ENCODE results near the gene ELL2. TPM values are rescaled to one million over a fixed set of nuclear protein-coding genes. Genes with fewer than 3 reads are reported as not detected.

ELL2 gene
- total RNA-seq, 1 donor from 2014 or later: 57.5 TPM

- no peak overlapping the region for H3K27ac ChIP-seq
- H3K4me3 ChIP-seq: no peak overlapping the region
- no peak for ATAC-seq
- intact Hi-C loops (cut with DNase I): loop anchor here (5.0 to 10.0 kb wide), 2 partner anchors 66 to 204 kb away; partner anchors contain the start of gene RFESD
- TF ChIP-seq CTCF (IDR thresholded peaks at IDR 0.05): no peak
- DNase-seq: no peak
- H3K9me3 ChIP-seq: no peaks in the 10 kb centered on the region
- no peaks in the 10 kb centered on the region for H3K27me3 ChIP-seq (ENCODE audit: low read depth)
- H3K4me1 ChIP-seq: peaks cover 22% of the 10 kb centered on the region
- no peaks in the 10 kb centered on the region for H3K36me3 ChIP-seq
These were observed 113.0 kb downstream of the ELL2 start for GRCh38 chr5:95848701-95849100.

DNA sequence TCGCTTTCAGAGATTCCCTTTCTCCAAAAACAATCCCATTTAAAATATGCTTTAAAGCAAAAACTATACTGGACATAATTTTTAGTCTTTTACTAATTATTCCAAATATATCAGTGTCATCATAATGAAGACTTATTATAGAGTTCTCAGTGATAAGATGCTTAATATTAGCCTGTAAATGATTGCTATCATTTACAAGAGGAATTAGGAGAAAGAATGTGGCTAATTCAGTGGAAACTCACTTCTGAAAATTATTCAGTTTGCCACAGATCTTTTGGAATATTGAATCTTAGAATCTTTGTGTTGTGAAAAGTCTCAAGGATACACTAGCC lies 114.4 kb downstream of the ELL2 start:
- TF ChIP-seq CTCF (IDR thresholded peaks at IDR 0.05): peak; percentile 4
- no peak for ATAC-seq

DNA sequence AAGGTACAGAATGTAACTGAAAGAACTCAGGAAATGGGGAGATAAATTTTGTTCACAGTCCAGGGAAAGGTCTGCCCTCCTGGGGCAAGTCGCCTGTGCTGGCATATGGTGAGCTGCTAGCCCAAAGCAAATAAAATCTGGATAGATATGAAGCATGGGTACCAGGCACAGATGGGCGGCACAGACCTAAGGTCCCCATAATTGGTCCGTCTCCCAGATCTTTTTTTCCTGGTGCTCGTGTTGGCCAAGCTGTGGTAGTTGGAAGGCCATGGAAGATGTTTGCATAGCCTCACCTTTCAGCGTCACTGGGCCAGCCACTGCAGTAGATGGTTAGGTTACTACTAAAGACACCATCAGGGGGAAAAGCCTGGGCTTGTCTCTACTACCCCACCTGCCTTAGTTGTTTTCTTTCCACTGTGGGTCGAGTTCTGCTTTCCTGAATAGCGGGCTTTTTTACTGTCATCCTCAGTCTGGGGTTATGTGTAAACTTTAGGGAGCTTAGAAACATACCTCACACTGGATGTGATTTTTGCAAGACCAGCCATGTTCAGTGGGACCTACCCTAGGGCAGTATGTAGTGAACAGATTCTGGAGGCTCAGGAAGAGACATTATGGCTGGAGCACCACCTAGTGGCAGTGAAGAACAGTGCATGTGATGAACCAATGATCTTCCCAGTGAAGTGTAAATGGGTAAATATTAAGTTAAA lies 114.9 kb downstream of the ELL2 start:
- H3K27me3 ChIP-seq (ENCODE audit: low read depth): no peaks in the 10 kb centered on the region
- TF ChIP-seq CTCF (IDR thresholded peaks at IDR 0.05): peak; percentile 94
- H3K4me1 ChIP-seq: peaks cover 42% of the 10 kb centered on the region
- no peaks in the 10 kb centered on the region for H3K9me3 ChIP-seq
- no peak overlapping the region for H3K4me3 ChIP-seq
- DNase-seq: no peak
- H3K27ac ChIP-seq: no peak overlapping the region
- ATAC-seq: peak; percentile 65 to 80
- no peaks in the 10 kb centered on the region for H3K36me3 ChIP-seq
- intact Hi-C loops (cut with DNase I): loop anchor here (5.0 to 10.0 kb wide), 2 partner anchors 64 to 202 kb away; partner anchors contain the start of gene RFESD

More for the DNA sequence above, 114.4 kb downstream of the ELL2 start:
- intact Hi-C loops (cut with DNase I): loop anchor here (5.0 to 10.0 kb wide), 2 partner anchors 65 to 202 kb away; partner anchors contain the start of gene RFESD
- no peak for DNase-seq
- Histone ChIP-seq H3K4me1 (peaks cover 36% of the 10 kb centered on the region), H3K27ac (no peak overlapping the region), H3K36me3 (no peaks in the 10 kb centered on the region), H3K9me3 (no peaks in the 10 kb centered on the region), H3K27me3 (ENCODE audit: low read depth) (no peaks in the 10 kb centered on the region), H3K4me3 (no peak overlapping the region)

GRCh38 chr5:95845391-95845790 lies 116.3 kb downstream of the ELL2 start:
- Histone ChIP-seq H3K27ac (no peak overlapping the region), H3K4me1 (peaks cover 43% of the 10 kb centered on the region), H3K4me3 (no peak overlapping the region), H3K27me3 (ENCODE audit: low read depth) (no peaks in the 10 kb centered on the region), H3K36me3 (no peaks in the 10 kb centered on the region), H3K9me3 (no peaks in the 10 kb centered on the region)
- ATAC-seq (no peak), DNase-seq (no peak)
- intact Hi-C loops (cut with DNase I): loop anchor here (5.0 to 10.0 kb wide), 2 partner anchors 63 to 201 kb away; partner anchors contain the start of gene RFESD
- TF ChIP-seq CTCF (IDR thresholded peaks at IDR 0.05): no peak

- no peaks in the 10 kb centered on the region for H3K9me3 ChIP-seq
- ATAC-seq (peak; percentile 34 to 64), DNase-seq (peak; percentile 62)
- no peaks in the 10 kb centered on the region for H3K27me3 ChIP-seq (ENCODE audit: low read depth)
- intact Hi-C loops (cut with DNase I): loop anchor here (10.0 kb wide), 1 partner anchor 199 kb away; the partner anchor contains the start of gene RFESD
- peak overlapping the region; percentile 61 for H3K27ac ChIP-seq
- TF ChIP-seq CTCF (IDR thresholded peaks at IDR 0.05): no peak
- H3K4me3 ChIP-seq: no peak overlapping the region
- H3K36me3 ChIP-seq: no peaks in the 10 kb centered on the region
- peaks cover 38% of the 10 kb centered on the region for H3K4me1 ChIP-seq
These were observed 117.9 kb downstream of the ELL2 start for GRCh38 chr5:95843733-95844223.
